Mammary epithelial cell (primary cell): ENCODE data around the gene ZNF771.

ENCODE experiments used
- EZH2 ChIP-seq: IDR thresholded peaks from 2 replicates; pipeline ENCODE4 v1.6.1; 2012; ENCODE audit warnings: low read length, inconsistent platforms, borderline replicate concordance
- TF ChIP-seq, protein P1 (sequence below), 2 donors: IDR thresholded peaks in 1 of 2; conservative IDR thresholded peaks in 1 of 2; 2 replicates each; pipeline ENCODE4 v1.5.1; 2011 to 2012; ENCODE audit warnings: inconsistent platforms in 2 of 2, low read length in 2 of 2, mild to moderate bottlenecking in 2 of 2, control low read depth in 1 of 2, low read depth in 1 of 2; ENCODE audit not compliant: insufficient read depth in 1 of 2; ENCODE audit errors: extremely low read depth in 1 of 2

DNA sequence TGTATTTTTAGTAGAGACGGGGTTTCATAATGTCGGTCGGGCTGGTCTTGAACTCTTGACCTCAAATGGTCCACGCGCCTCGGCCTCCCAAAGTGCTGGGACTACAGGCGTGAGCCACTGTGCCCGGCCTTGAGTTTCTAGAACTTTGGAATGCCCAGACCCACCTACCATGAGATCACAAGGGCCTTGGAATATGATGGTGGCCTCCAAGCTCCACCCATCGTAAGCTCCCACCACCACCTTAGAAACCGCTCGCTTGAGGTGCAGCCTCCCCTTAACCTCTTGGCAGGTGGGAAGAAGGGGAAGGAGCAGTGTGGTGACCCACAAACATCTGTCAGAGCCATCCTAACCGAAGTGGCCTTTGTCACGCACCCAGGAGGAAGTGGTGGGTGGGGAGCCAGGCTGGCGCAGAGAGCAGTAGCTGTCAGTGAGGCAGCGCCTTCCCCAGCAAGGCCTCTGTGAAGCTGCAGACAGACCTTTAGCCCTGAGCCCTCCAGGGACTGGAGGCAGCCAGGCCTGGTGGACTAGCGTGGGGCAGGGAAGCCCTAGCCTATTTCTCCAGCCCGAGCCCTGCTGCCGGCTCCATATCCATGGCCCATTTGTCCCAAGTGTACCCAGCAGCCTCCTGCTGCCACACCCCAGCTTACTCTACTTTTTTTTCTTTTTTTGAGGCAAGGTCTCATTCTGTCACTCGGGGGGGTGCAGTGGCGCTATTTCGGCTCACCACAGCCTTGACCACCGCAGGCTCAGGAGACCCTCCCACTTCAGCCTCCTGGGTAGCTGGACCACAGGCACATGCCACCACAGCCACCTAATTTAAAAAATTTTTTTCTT, 51.4 kb downstream of the ZNF771 start:
- TF ChIP-seq EZH2: no peak
- TF ChIP-seq, protein P1, sequence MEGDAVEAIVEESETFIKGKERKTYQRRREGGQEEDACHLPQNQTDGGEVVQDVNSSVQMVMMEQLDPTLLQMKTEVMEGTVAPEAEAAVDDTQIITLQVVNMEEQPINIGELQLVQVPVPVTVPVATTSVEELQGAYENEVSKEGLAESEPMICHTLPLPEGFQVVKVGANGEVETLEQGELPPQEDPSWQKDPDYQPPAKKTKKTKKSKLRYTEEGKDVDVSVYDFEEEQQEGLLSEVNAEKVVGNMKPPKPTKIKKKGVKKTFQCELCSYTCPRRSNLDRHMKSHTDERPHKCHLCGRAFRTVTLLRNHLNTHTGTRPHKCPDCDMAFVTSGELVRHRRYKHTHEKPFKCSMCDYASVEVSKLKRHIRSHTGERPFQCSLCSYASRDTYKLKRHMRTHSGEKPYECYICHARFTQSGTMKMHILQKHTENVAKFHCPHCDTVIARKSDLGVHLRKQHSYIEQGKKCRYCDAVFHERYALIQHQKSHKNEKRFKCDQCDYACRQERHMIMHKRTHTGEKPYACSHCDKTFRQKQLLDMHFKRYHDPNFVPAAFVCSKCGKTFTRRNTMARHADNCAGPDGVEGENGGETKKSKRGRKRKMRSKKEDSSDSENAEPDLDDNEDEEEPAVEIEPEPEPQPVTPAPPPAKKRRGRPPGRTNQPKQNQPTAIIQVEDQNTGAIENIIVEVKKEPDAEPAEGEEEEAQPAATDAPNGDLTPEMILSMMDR (conservative IDR thresholded peaks at IDR 0.05 in 1 of 2, IDR thresholded peaks at IDR 0.05 in 1 of 2; ENCODE audit: extremely low read depth in 1 of 2, insufficient read depth in 1 of 2, low read depth in 1 of 2, low read length in 2 of 2): no peak
